ENCODE results near the gene FAM98B.

FAM98B gene

GRCh38 chr15:38509152-38509551 is 55.2 kb downstream of the FAM98B start:
- H3K27me3 ChIP-seq (ENCODE audit: low read depth, low read length), result no peaks in the 10 kb centered on the region
- H3K4me1 ChIP-seq (ENCODE audit: control insufficient read depth in 1 of 2, insufficient read depth in 2 of 2, low read length in 2 of 2), result no peaks in the 10 kb centered on the region
- no peak overlapping the region for H3K27ac ChIP-seq (ENCODE audit: low read length)
- H3K36me3 ChIP-seq (ENCODE audit: control insufficient read depth in 1 of 2, insufficient read depth in 2 of 2, low read length in 2 of 2), result no peaks in the 10 kb centered on the region
- no peaks in the 10 kb centered on the region for H3K9me3 ChIP-seq (ENCODE audit: control insufficient read depth in 1 of 2, low read length in 2 of 2)
- no peak overlapping the region for H3K4me3 ChIP-seq (ENCODE audit: low read depth in 1 of 2, low read length in 2 of 2)

GRCh38 chr15:38512901-38513300 is 59.0 kb downstream of the FAM98B start:
- no peaks in the 10 kb centered on the region for H3K9me3 ChIP-seq (ENCODE audit: control insufficient read depth in 1 of 2, low read length in 2 of 2)
- no peak overlapping the region for H3K4me3 ChIP-seq (ENCODE audit: low read depth in 1 of 2, low read length in 2 of 2)
- no peaks in the 10 kb centered on the region for H3K4me1 ChIP-seq (ENCODE audit: control insufficient read depth in 1 of 2, insufficient read depth in 2 of 2, low read length in 2 of 2)
- H3K27ac ChIP-seq (ENCODE audit: low read length), result no peak overlapping the region
- no peaks in the 10 kb centered on the region for H3K27me3 ChIP-seq (ENCODE audit: low read depth, low read length)
- no peaks in the 10 kb centered on the region for H3K36me3 ChIP-seq (ENCODE audit: control insufficient read depth in 1 of 2, insufficient read depth in 2 of 2, low read length in 2 of 2)

GRCh38 chr15:38514601-38515000 is 60.7 kb downstream of the FAM98B start:
- H3K27ac ChIP-seq (ENCODE audit: low read length), result no peak overlapping the region
- no peak overlapping the region for H3K4me3 ChIP-seq (ENCODE audit: low read depth in 1 of 2, low read length in 2 of 2)
- no peaks in the 10 kb centered on the region for H3K27me3 ChIP-seq (ENCODE audit: low read depth, low read length)
- no peaks in the 10 kb centered on the region for H3K4me1 ChIP-seq (ENCODE audit: control insufficient read depth in 1 of 2, insufficient read depth in 2 of 2, low read length in 2 of 2)
- no peaks in the 10 kb centered on the region for H3K9me3 ChIP-seq (ENCODE audit: control insufficient read depth in 1 of 2, low read length in 2 of 2)
- H3K36me3 ChIP-seq (ENCODE audit: control insufficient read depth in 1 of 2, insufficient read depth in 2 of 2, low read length in 2 of 2), result no peaks in the 10 kb centered on the region

DNA sequence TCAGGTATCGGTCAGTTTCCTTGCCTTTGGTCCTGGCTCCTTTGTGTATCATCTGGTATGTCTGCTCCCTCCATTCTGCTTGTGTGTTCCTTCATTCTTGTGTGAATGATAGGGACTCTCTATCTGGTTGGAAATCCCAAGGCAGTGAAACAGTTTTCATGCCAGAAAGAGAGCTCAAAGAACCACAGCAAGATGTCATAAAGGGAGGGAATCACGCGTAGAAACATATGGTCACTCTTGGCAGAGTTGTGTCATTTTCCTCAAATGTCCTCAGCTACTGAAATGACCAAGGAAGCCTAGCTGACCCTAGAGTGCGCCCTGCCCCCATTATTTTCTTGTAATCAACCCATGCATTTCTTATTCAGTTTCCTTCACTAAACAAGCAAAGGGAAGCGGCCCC is 62.7 kb downstream of the FAM98B start:
- Histone ChIP-seq H3K4me3 (ENCODE audit: low read depth in 1 of 2, low read length in 2 of 2) (no peak overlapping the region), H3K27me3 (ENCODE audit: low read depth, low read length) (no peaks in the 10 kb centered on the region), H3K9me3 (ENCODE audit: control insufficient read depth in 1 of 2, low read length in 2 of 2) (no peaks in the 10 kb centered on the region), H3K4me1 (ENCODE audit: control insufficient read depth in 1 of 2, insufficient read depth in 2 of 2, low read length in 2 of 2) (no peaks in the 10 kb centered on the region), H3K27ac (ENCODE audit: low read length) (no peak overlapping the region), H3K36me3 (ENCODE audit: control insufficient read depth in 1 of 2, insufficient read depth in 2 of 2, low read length in 2 of 2) (no peaks in the 10 kb centered on the region)

DNA sequence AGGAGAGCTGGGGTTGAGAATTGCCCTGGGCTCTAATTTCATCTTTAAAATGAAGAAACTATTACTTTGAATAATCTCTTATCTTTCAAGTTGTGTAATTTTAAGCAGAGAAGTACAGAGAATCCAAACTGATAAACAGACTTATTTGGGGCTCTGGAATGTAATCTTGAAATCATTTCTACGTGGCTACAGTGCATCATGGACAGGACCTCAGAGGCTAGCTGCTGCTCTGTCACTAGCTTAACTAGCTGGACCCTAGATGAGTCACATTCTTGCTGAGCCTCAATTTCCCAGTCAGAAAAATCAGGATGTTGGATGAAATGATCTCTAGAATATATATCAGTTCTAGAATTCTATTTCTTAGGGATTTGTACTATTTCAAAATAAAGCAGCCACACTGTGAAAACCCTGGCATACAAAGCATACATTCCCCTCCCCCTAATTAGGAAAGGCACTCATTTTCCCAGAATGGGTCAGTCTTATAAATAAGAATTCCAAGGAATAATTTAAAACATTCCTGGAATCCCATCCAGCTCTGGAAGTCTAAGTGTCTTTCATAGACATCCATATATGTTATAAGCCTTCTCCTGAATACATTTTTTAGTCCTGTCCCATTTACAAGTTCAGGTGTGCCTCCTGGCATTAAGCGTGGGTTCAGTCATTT is 63.5 kb downstream of the FAM98B start:
- no peaks in the 10 kb centered on the region for H3K36me3 ChIP-seq (ENCODE audit: control insufficient read depth in 1 of 2, insufficient read depth in 2 of 2, low read length in 2 of 2)

GRCh38 chr15:38518084-38518483 is 64.2 kb downstream of the FAM98B start:
- Histone ChIP-seq H3K27ac (ENCODE audit: low read length) (no peak overlapping the region), H3K9me3 (ENCODE audit: control insufficient read depth in 1 of 2, low read length in 2 of 2) (no peaks in the 10 kb centered on the region), H3K4me1 (ENCODE audit: control insufficient read depth in 1 of 2, insufficient read depth in 2 of 2, low read length in 2 of 2) (no peaks in the 10 kb centered on the region), H3K4me3 (ENCODE audit: low read depth in 1 of 2, low read length in 2 of 2) (no peak overlapping the region), H3K36me3 (ENCODE audit: control insufficient read depth in 1 of 2, insufficient read depth in 2 of 2, low read length in 2 of 2) (no peaks in the 10 kb centered on the region), H3K27me3 (ENCODE audit: low read depth, low read length) (no peaks in the 10 kb centered on the region)

More for the DNA sequence above, 63.5 kb downstream of the FAM98B start:
- H3K4me3 ChIP-seq (ENCODE audit: low read depth in 1 of 2, low read length in 2 of 2), result no peak overlapping the region
- no peaks in the 10 kb centered on the region for H3K27me3 ChIP-seq (ENCODE audit: low read depth, low read length)
- H3K4me1 ChIP-seq (ENCODE audit: control insufficient read depth in 1 of 2, insufficient read depth in 2 of 2, low read length in 2 of 2), result no peaks in the 10 kb centered on the region
- H3K27ac ChIP-seq (ENCODE audit: low read length), result no peak overlapping the region
- H3K9me3 ChIP-seq (ENCODE audit: control insufficient read depth in 1 of 2, low read length in 2 of 2), result no peaks in the 10 kb centered on the region

- Histone ChIP-seq H3K27me3 (ENCODE audit: low read depth, low read length) (no peaks in the 10 kb centered on the region), H3K4me1 (ENCODE audit: control insufficient read depth in 1 of 2, insufficient read depth in 2 of 2, low read length in 2 of 2) (no peaks in the 10 kb centered on the region), H3K27ac (ENCODE audit: low read length) (no peak overlapping the region), H3K36me3 (ENCODE audit: control insufficient read depth in 1 of 2, insufficient read depth in 2 of 2, low read length in 2 of 2) (no peaks in the 10 kb centered on the region), H3K9me3 (ENCODE audit: control insufficient read depth in 1 of 2, low read length in 2 of 2) (no peaks in the 10 kb centered on the region), H3K4me3 (ENCODE audit: low read depth in 1 of 2, low read length in 2 of 2) (no peak overlapping the region)
Observed at GRCh38 chr15:38520035-38520434, 66.1 kb downstream of the FAM98B start.

- H3K36me3 ChIP-seq (ENCODE audit: control insufficient read depth in 1 of 2, insufficient read depth in 2 of 2, low read length in 2 of 2), result no peaks in the 10 kb centered on the region
- H3K27ac ChIP-seq (ENCODE audit: low read length), result no peak overlapping the region
- H3K27me3 ChIP-seq (ENCODE audit: low read depth, low read length), result no peaks in the 10 kb centered on the region
- no peaks in the 10 kb centered on the region for H3K4me1 ChIP-seq (ENCODE audit: control insufficient read depth in 1 of 2, insufficient read depth in 2 of 2, low read length in 2 of 2)
- H3K9me3 ChIP-seq (ENCODE audit: control insufficient read depth in 1 of 2, low read length in 2 of 2), result no peaks in the 10 kb centered on the region
- no peak overlapping the region for H3K4me3 ChIP-seq (ENCODE audit: low read depth in 1 of 2, low read length in 2 of 2)
Observed at GRCh38 chr15:38521316-38521715, 67.4 kb downstream of the FAM98B start.

GRCh38 chr15:38522922-38523321 is 69.0 kb downstream of the FAM98B start:
- Histone ChIP-seq H3K36me3 (ENCODE audit: control insufficient read depth in 1 of 2, insufficient read depth in 2 of 2, low read length in 2 of 2) (no peaks in the 10 kb centered on the region), H3K27me3 (ENCODE audit: low read depth, low read length) (no peaks in the 10 kb centered on the region), H3K27ac (ENCODE audit: low read length) (no peak overlapping the region), H3K4me3 (ENCODE audit: low read depth in 1 of 2, low read length in 2 of 2) (no peak overlapping the region), H3K4me1 (ENCODE audit: control insufficient read depth in 1 of 2, insufficient read depth in 2 of 2, low read length in 2 of 2) (no peaks in the 10 kb centered on the region), H3K9me3 (ENCODE audit: control insufficient read depth in 1 of 2, low read length in 2 of 2) (no peaks in the 10 kb centered on the region)

GRCh38 chr15:38524156-38524555 is 70.2 kb downstream of the FAM98B start:
- H3K27ac ChIP-seq (ENCODE audit: low read length), result no peak overlapping the region
- H3K36me3 ChIP-seq (ENCODE audit: control insufficient read depth in 1 of 2, insufficient read depth in 2 of 2, low read length in 2 of 2), result no peaks in the 10 kb centered on the region
- no peaks in the 10 kb centered on the region for H3K9me3 ChIP-seq (ENCODE audit: control insufficient read depth in 1 of 2, low read length in 2 of 2)
- no peaks in the 10 kb centered on the region for H3K27me3 ChIP-seq (ENCODE audit: low read depth, low read length)
- H3K4me1 ChIP-seq (ENCODE audit: control insufficient read depth in 1 of 2, insufficient read depth in 2 of 2, low read length in 2 of 2), result no peaks in the 10 kb centered on the region
- H3K4me3 ChIP-seq (ENCODE audit: low read depth in 1 of 2, low read length in 2 of 2), result no peak overlapping the region

DNA sequence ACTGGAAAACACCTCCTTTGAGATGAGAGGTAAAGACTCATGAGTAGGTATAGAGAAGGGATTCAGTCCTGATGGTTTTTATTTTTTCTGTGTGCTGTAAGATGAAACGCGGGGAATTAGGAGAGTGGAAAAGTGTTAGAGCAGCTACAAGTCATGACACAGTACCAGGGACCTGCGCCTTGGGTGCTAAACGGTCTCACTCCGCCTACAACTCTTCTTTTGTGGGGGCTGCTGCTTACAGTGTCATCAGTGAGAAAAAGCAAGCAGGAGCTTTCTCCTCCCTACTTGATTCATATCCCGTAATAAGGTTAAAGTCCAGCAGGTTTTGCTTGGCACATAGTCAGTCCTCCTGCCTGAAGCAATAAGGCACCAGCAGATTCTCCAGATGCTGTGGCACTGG is 71.6 kb downstream of the FAM98B start:
- Histone ChIP-seq H3K4me3 (ENCODE audit: low read depth in 1 of 2, low read length in 2 of 2) (no peak overlapping the region), H3K4me1 (ENCODE audit: control insufficient read depth in 1 of 2, insufficient read depth in 2 of 2, low read length in 2 of 2) (no peaks in the 10 kb centered on the region), H3K27me3 (ENCODE audit: low read depth, low read length) (no peaks in the 10 kb centered on the region), H3K27ac (ENCODE audit: low read length) (no peak overlapping the region), H3K9me3 (ENCODE audit: control insufficient read depth in 1 of 2, low read length in 2 of 2) (no peaks in the 10 kb centered on the region), H3K36me3 (ENCODE audit: control insufficient read depth in 1 of 2, insufficient read depth in 2 of 2, low read length in 2 of 2) (no peaks in the 10 kb centered on the region)

DNA sequence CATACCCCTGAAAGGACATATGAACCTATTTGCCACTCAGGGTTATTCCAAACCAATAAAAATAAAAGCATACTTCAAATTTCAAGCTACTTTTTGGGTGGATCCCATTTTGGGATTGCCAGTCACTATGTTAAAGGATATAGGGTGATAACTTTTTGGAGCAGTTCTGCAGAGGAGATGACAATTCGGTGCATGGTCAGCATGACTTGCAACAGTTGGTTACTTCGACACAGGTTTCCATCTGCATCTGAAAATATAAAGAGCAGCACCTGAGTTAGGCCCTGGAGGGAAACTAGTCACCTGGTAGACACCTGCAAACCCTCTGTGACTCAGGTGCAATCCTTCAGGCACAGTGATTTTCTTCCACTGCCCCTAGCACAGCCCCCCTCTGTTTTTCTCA is 72.2 kb downstream of the FAM98B start:
- H3K27ac ChIP-seq (ENCODE audit: low read length), result no peak overlapping the region
- no peaks in the 10 kb centered on the region for H3K36me3 ChIP-seq (ENCODE audit: control insufficient read depth in 1 of 2, insufficient read depth in 2 of 2, low read length in 2 of 2)
- no peaks in the 10 kb centered on the region for H3K9me3 ChIP-seq (ENCODE audit: control insufficient read depth in 1 of 2, low read length in 2 of 2)
- H3K4me1 ChIP-seq (ENCODE audit: control insufficient read depth in 1 of 2, insufficient read depth in 2 of 2, low read length in 2 of 2), result no peaks in the 10 kb centered on the region
- no peaks in the 10 kb centered on the region for H3K27me3 ChIP-seq (ENCODE audit: low read depth, low read length)
- H3K4me3 ChIP-seq (ENCODE audit: low read depth in 1 of 2, low read length in 2 of 2), result no peak overlapping the region

Measured in muscle layer of duodenum (tissue), 2 donors.